Measurements from ENCODE around the gene RNF111.
"Not testable (repeated sequence)": the region's sequence is repeated elsewhere in the genome, so short reads cannot be mapped to it uniquely, and the experiment has no call there.

The RNF111 gene

DNA sequence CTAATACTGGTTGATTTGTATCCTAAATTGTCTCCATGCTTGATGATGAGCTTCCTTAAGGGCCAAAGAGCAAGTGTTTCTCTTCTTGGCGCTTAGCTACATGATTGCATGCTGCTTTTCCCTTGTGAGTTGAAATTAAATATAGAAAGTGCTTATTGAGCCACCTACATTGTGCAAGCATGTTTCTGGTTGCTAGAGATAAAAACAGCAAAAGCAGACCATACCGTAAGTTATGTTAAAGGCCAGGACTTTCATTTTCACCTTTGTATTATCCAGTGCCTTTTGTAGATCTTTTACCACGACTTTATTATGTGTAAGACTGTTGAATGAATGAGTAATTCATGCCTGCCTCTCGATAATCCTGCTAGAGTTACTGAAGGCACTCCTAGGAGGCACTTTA, 75.6 kb downstream of the RNF111 start:
- DNase-seq = no peak

DNA sequence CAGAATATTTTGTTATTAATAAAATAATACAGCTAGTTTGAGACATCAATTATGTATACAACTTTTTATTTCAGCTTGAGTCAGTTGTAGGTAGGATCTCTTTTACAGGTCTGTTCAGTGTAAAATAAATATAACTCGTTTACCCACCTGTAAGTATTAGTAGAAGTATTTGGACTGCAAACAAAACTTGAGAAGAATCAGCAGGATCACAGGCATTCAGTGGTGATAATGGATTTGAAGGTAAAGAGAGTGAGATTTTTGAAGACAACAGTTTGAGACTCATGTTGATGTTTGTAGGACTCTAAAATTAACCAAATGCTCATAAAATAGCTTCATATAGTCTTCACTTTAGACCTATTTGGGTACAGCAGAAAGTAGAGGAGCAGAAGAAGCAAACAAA, 82.0 kb downstream of the RNF111 start:
- no peak for DNase-seq

GRCh38 chr15:59074607-59075006, 87.1 kb downstream of the RNF111 start:
- DNase-seq = no peak

DNA sequence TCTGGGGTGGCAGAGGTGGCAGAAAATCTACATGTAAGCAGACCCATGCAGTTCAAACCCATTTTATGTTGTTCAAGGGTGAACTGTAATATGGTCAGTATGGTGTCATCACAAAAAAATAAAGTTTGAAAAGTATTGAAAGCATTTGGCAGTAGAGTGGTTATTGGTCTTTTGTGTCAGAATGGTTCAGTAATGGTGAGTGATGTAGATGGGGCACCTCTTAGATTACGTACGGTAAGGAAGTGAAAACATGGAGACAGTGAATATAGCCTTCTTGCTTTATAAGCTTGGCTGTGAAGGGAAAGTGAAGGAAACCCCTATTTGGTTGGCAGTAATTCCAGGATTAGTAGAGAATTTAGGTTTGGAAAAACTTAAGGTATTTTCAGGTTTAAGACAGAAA, 100.3 kb downstream of the RNF111 start:
- no peak for DNase-seq

DNA sequence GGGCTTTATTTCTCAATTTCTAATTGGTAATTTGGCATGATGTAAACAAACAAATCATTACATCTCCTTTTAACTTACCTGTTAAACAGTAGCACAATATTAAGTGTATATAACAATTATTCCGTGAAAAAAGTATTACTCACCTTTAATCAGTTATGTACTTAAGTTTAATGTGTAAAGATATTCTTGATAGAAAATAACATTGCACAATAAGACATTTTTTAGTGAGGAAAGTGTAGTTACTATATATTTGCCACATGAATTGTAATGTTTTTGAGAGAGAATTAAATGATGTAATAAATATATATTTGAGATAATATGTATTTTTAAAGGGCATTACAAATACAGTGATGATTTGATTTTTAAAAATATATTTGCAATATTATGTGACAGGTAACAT, 106.6 kb downstream of the RNF111 start:
- no peak for DNase-seq

GRCh38 chr15:59096429-59096828, 109.0 kb downstream of the RNF111 start:
- DNase-seq = no peak

- DNase-seq = no peak
Measured at GRCh38 chr15:59099162-59099685, 111.8 kb downstream of the RNF111 start.

DNA sequence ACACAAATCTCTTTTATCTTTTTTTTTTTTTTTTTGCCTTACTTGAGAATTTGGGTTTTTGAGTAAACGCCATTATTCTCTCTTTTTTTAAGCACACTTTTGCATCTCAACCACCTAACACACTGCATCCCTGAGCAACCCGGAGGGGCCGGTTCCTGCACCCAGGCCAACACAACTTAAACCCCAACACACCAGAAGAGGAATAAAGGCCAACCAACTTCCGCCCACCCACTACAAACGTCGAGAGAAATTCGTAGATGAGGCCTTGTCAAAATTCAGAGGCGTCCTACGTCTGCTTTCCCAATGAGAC, 117.1 kb downstream of the RNF111 start:
- no peak for DNase-seq

DNA sequence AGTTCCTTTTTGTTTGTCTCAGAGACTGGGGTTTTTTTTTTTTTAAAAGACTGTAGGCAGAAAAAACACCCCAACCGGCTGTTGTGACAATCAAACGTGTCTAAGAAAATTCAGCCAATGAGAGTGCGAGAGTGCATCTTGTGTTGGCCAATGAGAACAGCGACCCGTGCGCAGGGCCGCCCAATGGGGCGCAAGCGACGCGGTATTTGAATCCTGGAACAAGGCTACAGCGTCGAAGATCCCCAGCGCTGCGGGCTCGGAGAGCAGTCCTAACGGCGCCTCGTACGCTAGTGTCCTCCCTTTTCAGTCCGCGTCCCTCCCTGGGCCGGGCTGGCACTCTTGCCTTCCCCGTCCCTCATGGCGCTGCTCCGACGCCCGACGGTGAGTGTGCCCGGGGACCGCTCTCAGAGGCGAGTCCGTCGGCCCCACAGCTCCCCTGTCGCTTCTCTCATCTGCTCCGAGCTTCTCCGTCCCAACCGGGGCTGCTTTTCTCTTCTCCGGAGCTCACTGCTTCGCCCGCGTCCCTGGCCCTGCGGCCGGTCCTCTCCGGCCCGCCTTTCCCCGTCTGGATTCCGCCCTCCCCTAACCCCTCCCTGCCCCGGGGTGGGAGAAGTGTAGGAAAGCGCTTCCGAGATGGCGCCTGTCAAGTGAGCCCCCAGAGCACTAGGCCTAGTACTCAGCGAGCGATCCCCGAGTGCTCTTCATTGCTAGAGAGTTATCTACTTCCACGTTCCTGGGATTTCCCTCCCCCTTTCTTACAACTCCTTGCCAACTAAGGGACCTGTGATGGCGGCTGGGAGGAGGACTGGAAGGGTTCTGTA, 117.7 kb downstream of the RNF111 start, which contains the start of gene CCNB2:
CCNB2 (plus strand) TSS at position 235 of the 821 bp plus-strand sequence; CDS start at position 358, 123 bp downstream.
- peak; percentile 97 for DNase-seq

- no peak for DNase-seq
Measured at GRCh38 chr15:59105854-59106253, 118.4 kb downstream of the RNF111 start.

GRCh38 chr15:59111251-59111650, 123.8 kb downstream of the RNF111 start:
- DNase-seq = no peak

- DNase-seq = no peak
Measured at GRCh38 chr15:59115047-59115446, 127.6 kb downstream of the RNF111 start.

GRCh38 chr15:59116141-59116540, 128.7 kb downstream of the RNF111 start:
- DNase-seq = no peak

DNA sequence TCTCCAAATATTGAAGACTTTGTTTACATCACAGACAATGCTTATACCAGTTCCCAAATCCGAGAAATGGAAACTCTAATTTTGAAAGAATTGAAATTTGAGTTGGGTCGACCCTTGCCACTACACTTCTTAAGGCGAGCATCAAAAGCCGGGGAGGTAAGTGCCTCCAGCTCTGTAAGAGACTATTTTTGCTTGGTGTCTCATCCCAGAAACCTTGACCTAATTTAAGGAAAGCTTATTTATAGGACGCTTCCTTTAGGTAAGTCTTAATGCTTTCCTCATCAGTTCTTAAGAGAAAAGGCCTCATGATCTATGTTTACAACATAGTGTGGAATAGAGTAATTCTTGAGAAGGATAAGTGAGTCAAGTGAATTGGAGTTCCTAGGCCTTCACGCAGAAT, 129.3 kb downstream of the RNF111 start:
- no peak for DNase-seq

- DNase-seq = no peak
Measured at GRCh38 chr15:59119625-59120024, 132.2 kb downstream of the RNF111 start.

- no peak for DNase-seq
Measured at GRCh38 chr15:59120937-59121336, 133.5 kb downstream of the RNF111 start.

DNA sequence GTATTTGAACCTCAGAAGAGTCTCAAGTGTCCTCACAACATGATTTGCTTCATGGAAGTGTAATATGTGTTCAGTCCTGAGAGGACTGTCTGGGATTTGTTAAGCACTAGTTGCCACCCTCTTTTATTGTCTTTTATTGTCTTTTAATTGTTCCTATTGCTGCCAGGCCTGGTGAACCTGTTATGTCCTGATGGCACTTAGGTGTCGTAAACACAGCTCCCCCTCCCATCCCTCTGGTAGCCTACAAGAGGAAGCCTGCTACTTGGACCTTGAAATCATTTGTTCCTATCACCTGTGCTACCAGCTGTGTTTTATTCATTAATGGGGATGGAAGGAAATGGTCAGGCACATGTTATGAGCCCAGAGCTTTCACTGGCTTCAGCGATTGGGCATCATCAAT, 136.8 kb downstream of the RNF111 start:
- DNase-seq = no peak

GRCh38 chr15:59125683-59126082, 138.2 kb downstream of the RNF111 start:
- DNase-seq = not testable (repeated sequence)

DNA sequence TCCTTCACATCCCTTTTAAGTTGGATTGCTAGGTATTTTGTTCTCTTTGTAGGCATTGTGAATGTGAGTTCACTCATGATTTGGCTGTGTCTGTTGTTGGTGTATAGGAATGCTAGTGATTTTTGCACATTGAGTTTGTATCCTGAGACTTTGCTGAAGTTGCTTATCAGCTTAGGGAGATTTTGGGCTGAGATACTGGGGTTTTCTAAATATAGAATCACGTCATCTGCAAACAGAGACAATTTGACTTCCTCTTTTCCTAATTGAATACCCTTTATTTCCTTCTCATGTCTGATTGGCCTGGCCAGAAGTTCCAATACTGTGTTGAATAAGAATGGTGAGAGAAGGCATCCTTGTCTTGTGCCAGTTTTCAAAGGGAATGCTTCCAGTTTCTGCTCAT, 139.8 kb downstream of the RNF111 start:
- not testable (repeated sequence) for DNase-seq

DNA sequence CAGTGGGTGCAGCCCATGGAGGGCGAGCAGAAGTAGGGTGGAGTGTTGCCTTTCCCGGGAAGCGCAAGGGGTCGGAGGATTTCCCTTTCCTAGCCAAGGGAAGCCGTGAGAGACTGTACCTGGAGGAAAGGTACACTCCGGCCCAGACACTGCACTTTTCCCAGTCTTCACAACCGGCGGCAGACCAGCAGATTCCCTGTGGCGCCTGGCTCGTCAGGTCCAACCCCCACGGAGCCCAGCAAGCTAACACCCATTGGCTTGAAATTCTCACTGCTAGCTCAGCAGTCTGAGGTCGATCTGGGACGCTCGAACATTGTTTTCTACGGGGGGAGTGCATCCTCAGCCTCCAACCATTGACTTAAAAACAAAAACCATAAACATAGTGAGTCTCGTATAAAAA, 144.0 kb downstream of the RNF111 start:
- DNase-seq = no peak

DNA sequence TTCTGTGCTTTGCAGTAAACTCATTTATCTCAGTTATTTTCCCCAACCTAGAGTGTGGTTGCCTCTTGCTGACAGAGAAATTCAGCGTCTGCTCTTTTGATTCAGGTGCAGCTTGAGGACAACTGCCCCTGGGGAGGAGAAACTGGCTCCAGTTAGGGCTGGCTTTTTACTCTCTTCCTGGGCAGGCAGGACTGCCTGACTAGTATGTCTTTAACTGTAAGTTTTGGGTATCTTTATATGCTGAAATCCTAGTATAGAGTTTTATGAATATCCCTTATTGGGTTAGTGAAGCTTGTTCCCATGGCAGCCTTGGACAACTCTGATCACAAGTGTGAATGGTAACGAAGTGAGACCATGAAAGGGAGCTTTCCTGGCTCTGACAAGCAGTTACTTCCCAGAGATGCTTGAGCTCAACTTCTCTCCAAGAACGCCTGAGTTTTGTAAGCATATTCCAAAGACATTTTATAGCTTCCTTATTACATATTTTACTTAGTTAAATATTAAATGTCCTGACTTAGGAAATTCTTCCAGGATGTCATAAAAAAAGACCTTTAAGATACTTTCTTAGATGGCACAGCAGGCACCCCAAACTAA, 144.6 kb downstream of the RNF111 start:
- DNase-seq = no peak

GRCh38 chr15:59133929-59134427, 146.5 kb downstream of the RNF111 start:
- no peak for DNase-seq

DNA sequence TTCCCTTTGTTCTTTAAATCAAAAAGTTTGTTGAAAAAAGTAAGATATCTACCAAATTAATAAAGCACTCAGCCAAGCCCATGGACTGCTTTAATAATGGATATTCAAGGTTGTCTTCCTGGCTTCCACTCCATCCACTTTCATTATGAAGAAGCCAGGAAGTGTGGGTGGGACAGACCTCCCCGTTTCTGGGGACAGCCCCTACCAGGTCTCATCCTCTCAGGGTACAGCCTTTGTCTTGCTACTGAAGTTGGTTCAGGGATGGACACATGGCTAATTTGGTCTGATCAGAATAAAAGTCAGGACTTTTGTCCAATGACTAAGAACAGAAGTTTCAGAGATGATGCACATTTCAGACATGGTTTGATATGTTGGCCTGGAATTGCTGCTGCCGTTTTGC, 150.1 kb downstream of the RNF111 start:
- DNase-seq = no peak

GRCh38 chr15:59138243-59138642, 150.8 kb downstream of the RNF111 start:
- peak; percentile 39 for DNase-seq

Measured in NCI-H1105 (cell line).